Neural progenitor cell (in vitro differentiated cells): ENCODE measurements around the gene PC.

ENCODE experiments used
- CTCF ChIP-seq: fragments of 200-600 bp; sonication (generic); IDR thresholded peaks from 2 replicates; pipeline ENCODE4 v1.5.1; 2017; ENCODE audit warnings: antibody characterized with exemption, mild to moderate bottlenecking
- EZH2phosphoT487 ChIP-seq: fragments of 200-600 bp; sonication (generic); IDR thresholded peaks from 2 replicates; pipeline ENCODE4 v1.6.1; 2017; ENCODE audit warnings: antibody characterized with exemption

GRCh38 chr11:66985508-66986177, 27.5 kb upstream of the PC start:
- TF ChIP-seq EZH2phosphoT487 (no peak), CTCF (no peak)
